HepG2 (cell line): Measurements from ENCODE around the gene NET1. TPM values are rescaled to one million over a fixed set of nuclear protein-coding genes. Genes with fewer than 3 reads are reported as not detected.

ENCODE experiments used
- ATAC-seq: fragments of 200-7000 bp; cut with Tn5 transposase; 3 replicates; pipeline ENCODE4 v1.9.1; 2020; ENCODE audit warnings: mild to moderate bottlenecking, moderate library complexity
- BruUV-seq: library from RNA; stranded (reverse); fragments of 400-500 nt; replicated peaks from 2 replicates; lab custom pipeline; 2021; lab: Mats Ljungman, UMichigan
- CTCF ChIA-PET: fragments of 300-600 bp; formaldehyde crosslinking; extraction: SDS; loops from one replicate; lab custom pipeline; 2021; ENCODE audit warnings: low total read pairs, inconsistent platforms, low intra/inter-chr PET ratio; lab: Yijun Ruan, JAX
- POLR2A ChIA-PET: fragments of 350-600 bp; sonication (Branson Sonifier 250); formaldehyde crosslinking; loops from one replicate; lab custom pipeline; 2020; ENCODE audit warnings: antibody characterized with exemption, inconsistent platforms; lab: Yijun Ruan, JAX
- DNase-seq: peaks from one replicate; pipeline ENCODE4 v3.0.0-alpha.2; 2015; ENCODE audit warnings: low spot score
- FAIRE-seq: peaks from 3 replicates; lab custom pipeline; 2011; peaks lifted over from hg19 to GRCh38; lab: Jason Lieb, UNC
- H2AFZ ChIP-seq: one replicate; pipeline ENCODE4 v1.6.1; 2011; ENCODE audit warnings: low read length, inconsistent platforms
- H3K27ac ChIP-seq: fragments of 300-600 bp; 3 replicates; pipeline ENCODE4 v1.8.0; 2011; ENCODE audit warnings: mixed run types, mild to moderate bottlenecking, mixed read lengths, low read length, inconsistent platforms; ENCODE audit not compliant: insufficient read depth; ENCODE audit errors: extremely low read length
- H3K27me3 ChIP-seq, 2 experiments: fragments of 200-600 bp in 1 of 2; 2 replicates in 1 of 2; 3 replicates in 1 of 2; pipeline versions ENCODE4 v1.6.0 to v1.8.0; 2011; ENCODE audit warnings: low read length in 2 of 2, mild to moderate bottlenecking in 2 of 2, moderate library complexity in 2 of 2, inconsistent platforms in 1 of 2; ENCODE audit not compliant: insufficient read depth in 2 of 2, control insufficient read depth in 1 of 2
- H3K36me3 ChIP-seq, 2 experiments: fragments of 200-600 bp in 1 of 2; replicated peaks in 1 of 2; 2 replicates in 1 of 2; 3 replicates in 1 of 2; pipeline versions ENCODE4 v1.5.1 to v1.8.0; 2011; ENCODE audit warnings: low read length in 2 of 2, inconsistent platforms in 1 of 2; ENCODE audit not compliant: insufficient read depth in 2 of 2, control insufficient read depth in 1 of 2
- H3K4me1 ChIP-seq: 2 replicates; pipeline ENCODE4 v1.5.1; 2012; ENCODE audit warnings: low read length, inconsistent platforms; ENCODE audit not compliant: insufficient read depth
- H3K4me2 ChIP-seq: 2 replicates; pipeline ENCODE4 v1.6.0; 2011; ENCODE audit warnings: low read depth, low read length, inconsistent platforms
- H3K4me3 ChIP-seq, 3 experiments: fragments of 200-600 bp in 1 of 3; sonication (generic), shearing (Covaris generic) in 1 of 3; replicated peaks in 1 of 3; 2 replicates each; pipeline ENCODE4 v1.5.1; 2011 to 2016; ENCODE audit warnings: low read length in 3 of 3, inconsistent platforms in 2 of 3, low read depth in 2 of 3, mild to moderate bottlenecking in 2 of 3, control low read depth in 1 of 3, mixed read lengths in 1 of 3; ENCODE audit not compliant: insufficient read depth in 1 of 3
- H3K79me2 ChIP-seq: one replicate; pipeline ENCODE4 v1.6.1; 2011; ENCODE audit warnings: low read length, inconsistent platforms; ENCODE audit not compliant: insufficient read depth
- H3K9ac ChIP-seq: 2 replicates; pipeline ENCODE4 v1.6.0; 2011; ENCODE audit warnings: mild to moderate bottlenecking, low read depth, low read length, inconsistent platforms; ENCODE audit not compliant: insufficient read depth
- H3K9me3 ChIP-seq: 2 replicates; pipeline ENCODE4 v1.5.1; 2012; ENCODE audit warnings: mild to moderate bottlenecking, low read length
- H4K20me1 ChIP-seq: 2 replicates; pipeline ENCODE4 v1.6.0; 2011; ENCODE audit warnings: inconsistent platforms, mild to moderate bottlenecking, low read length, moderate library complexity; ENCODE audit not compliant: insufficient read depth
- HMGXB4 ChIP-seq, 2 experiments: sonication (generic) in 1 of 2; formaldehyde crosslinking in 1 of 2; IDR thresholded peaks; 2 replicates each; pipeline versions ENCODE4 v1.4.0 to v1.6.1; 2018 to 2020; ENCODE audit warnings: missing genetic modification reagents in 2 of 2, borderline replicate concordance in 1 of 2, low read depth in 1 of 2, mild to moderate bottlenecking in 1 of 2, missing biosample characterization in 1 of 2
- NR2F2 ChIP-seq: IDR thresholded peaks from 2 replicates; pipeline ENCODE4 v1.6.1; 2012; ENCODE audit warnings: low read depth, inconsistent platforms, borderline replicate concordance
- PHB2 ChIP-seq: fragments of 450-650 bp; IDR thresholded peaks from 2 replicates; pipeline ENCODE4 v1.6.1; 2018; ENCODE audit not compliant: partially characterized antibody
- WGBS: methylation state at CpG from one replicate; pipeline ENCODE4 v1.1.6; 2017; ENCODE audit warnings: low lambda C conversion rate; 5-methylcytosine and 5-hydroxymethylcytosine counted together
- in situ Hi-C: cut with HindIII; loops from 2 replicates; pipeline ENCODE4 v1.10.0; 2017; ENCODE audit warnings: low pct_unique_long_range_greater_than_20kb; ENCODE audit not compliant: extremely low pct_ligation_motif_present
- intact Hi-C: fragments of 100-400 bp; cut with micrococcal nuclease; formaldehyde crosslinking; loops from one replicate; pipeline ENCODE4 v1.10.0; 2022; ENCODE audit not compliant: unreplicated experiment
- polyA plus RNA-seq, 8 experiments: library from polyadenylated mRNA; depleted of rRNA in 3 of 8; stranded (reverse) in 7 of 8; unstranded in 1 of 8; fragments of >200 nt; fragmentation: Illumina TruSeq in 4 of 8; extraction: Trizol in 4 of 8; gene quantifications; 2 replicates each; pipeline versions ENCODE4 v1.2.1 to v1.2.3, GENCODE V29; 2011 to 2016; ENCODE audit warnings: low read depth in 4 of 8, missing spikeins in 1 of 8, mixed read lengths in 1 of 8; ENCODE audit not compliant: insufficient read depth in 1 of 8
- total RNA-seq, 5 experiments: library from RNA; depleted of rRNA; stranded (reverse); fragments of >200 nt; fragmentation: Illumina TruSeq; extraction: Trizol; gene quantifications; 2 replicates each; pipeline ENCODE4 v1.2.3, GENCODE V29; 2016; ENCODE audit warnings: low read depth in 1 of 5

NET1 gene
- total and polyA plus RNA-seq, 2 of the 13 experiments (the other 11 are each of a cell fraction or from before 2014, with no cell fraction given): 48.1 to 65.8 TPM

GRCh38 chr10:5441106-5441505 is 28.7 kb downstream of the NET1 start:
- BruUV-seq: no TSS peak
- no peak overlapping the region for H3K9ac ChIP-seq
- no peaks in the 10 kb centered on the region for H3K79me2 ChIP-seq
- POLR2A ChIA-PET: interaction anchor here (1.8 kb wide), 1 partner anchor 108 kb away, joined by 7 read pairs; no protein-coding TSS in a partner anchor
- FAIRE-seq (no peak), DNase-seq (no peak), ATAC-seq (no peak)
- in situ Hi-C loops: loop anchor here (5.0 kb wide), 1 partner anchor 181 kb away; no protein-coding TSS in a partner anchor
- WGBS: 60% methylated on average over 1 of the region's 4 CpGs
- no peak for TF ChIP-seq PHB2
- no peak for TF ChIP-seq NR2F2
- TF ChIP-seq HMGXB4 (CRISPR knock-in tag; IDR thresholded peaks at IDR 0.05; ENCODE audit: borderline replicate concordance in 1 of 2, low read depth in 1 of 2): no peak
- H3K9me3 ChIP-seq: no peaks in the 10 kb centered on the region
- CTCF ChIA-PET: interaction anchor here (0.9 to 2.9 kb wide), 3 partner anchors 182 to 626 kb away, joined by 3 to 31 read pairs (median 3); no protein-coding TSS in a partner anchor
- no peaks in the 10 kb centered on the region for H3K27me3 ChIP-seq
- no peak overlapping the region for H3K4me3 ChIP-seq
- peaks cover 0 to 2% of the 10 kb centered on the region in 2 experiments; a peak in 4 of 5 replicates for H3K36me3 ChIP-seq
- H4K20me1 ChIP-seq: no peaks in the 10 kb centered on the region
- intact Hi-C loops: loop anchor here (10.0 kb wide), 1 partner anchor 74 kb away; no protein-coding TSS in a partner anchor
- no peak overlapping the region for H3K4me2 ChIP-seq
- H3K4me1 ChIP-seq: peaks cover 3% of the 10 kb centered on the region
- no peak overlapping the region for H3K27ac ChIP-seq
- no peak overlapping the region for H2AFZ ChIP-seq
